HL-60/S4 treated with retinoic acid at 250 ng/mL for 4 days and 3 days (cell line): Measurements from ENCODE around the gene TGFBR1.

Experiments used
- in situ Hi-C: fragments of 300-500 bp; cut with MboI; formaldehyde crosslinking; loops from 2 replicates; pipeline ENCODE4 v1.7.0; 2022; ENCODE audit warnings: low sequenced_read_pairs

The TGFBR1 gene

DNA sequence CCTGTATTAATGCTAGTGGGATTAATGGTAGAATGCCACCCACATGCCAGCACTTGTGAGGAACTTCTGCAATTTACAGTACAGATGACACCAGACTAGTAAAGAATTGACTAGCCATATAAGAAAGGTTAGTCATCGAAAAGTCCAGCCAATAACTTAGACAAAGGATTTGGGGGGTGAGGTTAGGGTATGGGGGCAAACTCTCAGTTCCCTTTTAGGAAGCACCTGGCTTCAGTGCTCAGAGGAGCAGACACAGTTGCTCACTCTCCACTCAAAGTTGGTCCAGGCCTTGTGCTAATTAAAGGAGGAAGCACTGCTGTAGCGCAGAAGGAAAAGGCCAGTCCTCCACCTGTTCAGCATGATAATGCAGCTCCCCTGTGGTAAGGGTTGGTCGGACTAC is 25.2 kb downstream of the TGFBR1 start:
- in situ Hi-C loops, result no loop called here

DNA sequence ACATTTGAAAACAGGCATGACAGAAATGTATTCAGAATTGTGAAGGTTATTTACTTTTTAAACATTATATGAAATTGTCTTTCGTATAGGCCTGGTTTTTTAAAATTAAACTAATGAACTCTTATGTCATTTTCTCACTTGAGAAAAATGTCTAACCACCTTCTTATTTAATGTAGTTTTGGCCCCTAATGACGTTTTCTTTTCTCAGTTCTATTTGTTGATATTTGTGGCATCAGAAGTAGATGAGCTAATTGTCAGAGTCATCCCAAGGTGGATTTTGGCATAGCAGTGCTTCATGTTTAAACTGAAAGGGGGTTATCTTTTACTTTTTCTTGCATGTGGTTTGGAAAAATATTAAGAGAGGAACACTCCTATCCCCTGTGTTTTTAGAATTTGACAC is 28.2 kb downstream of the TGFBR1 start:
- in situ Hi-C loops, result no loop called here

- in situ Hi-C loops, result no loop called here
Observed at GRCh38 chr9:99134893-99135341, 30.0 kb downstream of the TGFBR1 start.

GRCh38 chr9:99135456-99135855 is 30.5 kb downstream of the TGFBR1 start:
- in situ Hi-C loops, result no loop called here

DNA sequence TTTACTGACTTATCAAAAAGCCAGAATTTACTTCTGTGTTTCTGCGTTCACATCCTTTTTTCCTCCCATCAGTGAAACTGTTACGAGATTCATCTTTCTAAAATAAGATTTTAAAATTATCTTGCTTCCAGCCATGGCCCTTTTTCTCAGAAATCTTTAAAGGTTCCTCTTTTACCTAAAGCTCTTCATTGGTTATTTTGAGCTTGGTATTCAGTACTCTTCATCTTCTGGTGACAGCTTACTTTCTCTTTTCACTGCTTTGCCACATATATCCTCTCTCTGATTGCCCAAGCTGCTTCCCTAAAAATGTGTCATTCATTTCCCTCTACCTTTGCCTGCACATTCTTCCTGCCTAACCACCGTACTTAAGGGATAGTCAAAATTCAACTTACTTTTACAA is 32.3 kb downstream of the TGFBR1 start:
- in situ Hi-C loops, result no loop called here

GRCh38 chr9:99137891-99138290 is 33.0 kb downstream of the TGFBR1 start:
- in situ Hi-C loops, result no loop called here

GRCh38 chr9:99138424-99139284 is 33.7 kb downstream of the TGFBR1 start:
- in situ Hi-C loops, result no loop called here

DNA sequence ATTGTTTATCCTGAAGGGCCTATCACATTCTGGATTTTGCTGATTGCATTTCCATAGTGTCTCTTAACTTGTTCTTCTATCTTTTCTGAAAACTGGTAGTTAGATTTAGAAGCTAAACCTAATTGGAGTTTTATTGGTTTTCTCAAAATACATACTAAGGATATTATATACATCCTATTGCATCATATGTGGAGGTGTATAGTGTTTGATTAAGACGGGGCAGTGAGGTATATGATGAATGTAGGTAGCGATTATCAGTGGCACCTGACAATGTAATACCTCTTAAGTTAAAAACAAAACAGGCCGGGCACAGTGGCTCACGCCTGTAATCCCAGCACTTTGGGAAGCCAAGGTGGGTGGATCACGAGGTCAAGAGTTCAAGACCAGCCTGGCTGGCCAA is 35.0 kb downstream of the TGFBR1 start:
- in situ Hi-C loops, result loop anchor here (10.0 kb wide), 2 partner anchors 145 to 285 kb away; no protein-coding TSS in a partner anchor

GRCh38 chr9:99140685-99141314 is 35.9 kb downstream of the TGFBR1 start:
- in situ Hi-C loops, result loop anchor here (10.0 kb wide), 2 partner anchors 146 to 286 kb away; no protein-coding TSS in a partner anchor

GRCh38 chr9:99141849-99142248 is 36.9 kb downstream of the TGFBR1 start:
- in situ Hi-C loops, result loop anchor here (10.0 kb wide), 2 partner anchors 147 to 287 kb away; no protein-coding TSS in a partner anchor

- in situ Hi-C loops, result loop anchor here (10.0 kb wide), 2 partner anchors 147 to 287 kb away; no protein-coding TSS in a partner anchor
Observed at GRCh38 chr9:99142275-99142674, 37.4 kb downstream of the TGFBR1 start.

- in situ Hi-C loops, result loop anchor here (10.0 kb wide), 2 partner anchors 149 to 289 kb away; no protein-coding TSS in a partner anchor
Observed at GRCh38 chr9:99143655-99144054, 38.7 kb downstream of the TGFBR1 start.

- in situ Hi-C loops, result loop anchor here (10.0 kb wide), 2 partner anchors 150 to 290 kb away; no protein-coding TSS in a partner anchor
Observed at GRCh38 chr9:99144966-99145365, 40.1 kb downstream of the TGFBR1 start.

- in situ Hi-C loops, result loop anchor here (10.0 kb wide), 2 partner anchors 152 to 292 kb away; no protein-coding TSS in a partner anchor
Observed at GRCh38 chr9:99146574-99146973, 41.7 kb downstream of the TGFBR1 start.

DNA sequence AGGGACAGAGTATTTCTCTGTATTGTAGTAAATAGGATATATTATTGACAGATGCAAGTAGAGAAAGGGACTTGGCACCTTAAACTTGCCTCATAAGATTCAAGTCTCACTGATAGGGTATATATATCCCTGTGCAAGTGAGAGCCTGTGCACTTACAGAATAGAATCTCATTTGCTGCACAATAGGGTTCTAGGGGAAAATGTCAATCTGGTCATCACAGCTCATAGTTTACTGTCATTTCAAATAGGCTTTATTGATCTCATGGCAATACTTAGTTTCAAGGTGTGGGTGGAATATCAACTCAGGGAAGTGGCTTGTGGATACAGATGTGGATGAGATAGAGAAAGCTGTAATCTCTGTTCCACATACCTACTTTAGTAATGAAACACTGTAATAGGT is 42.3 kb downstream of the TGFBR1 start:
- in situ Hi-C loops, result loop anchor here (10.0 kb wide), 2 partner anchors 152 to 292 kb away; no protein-coding TSS in a partner anchor

DNA sequence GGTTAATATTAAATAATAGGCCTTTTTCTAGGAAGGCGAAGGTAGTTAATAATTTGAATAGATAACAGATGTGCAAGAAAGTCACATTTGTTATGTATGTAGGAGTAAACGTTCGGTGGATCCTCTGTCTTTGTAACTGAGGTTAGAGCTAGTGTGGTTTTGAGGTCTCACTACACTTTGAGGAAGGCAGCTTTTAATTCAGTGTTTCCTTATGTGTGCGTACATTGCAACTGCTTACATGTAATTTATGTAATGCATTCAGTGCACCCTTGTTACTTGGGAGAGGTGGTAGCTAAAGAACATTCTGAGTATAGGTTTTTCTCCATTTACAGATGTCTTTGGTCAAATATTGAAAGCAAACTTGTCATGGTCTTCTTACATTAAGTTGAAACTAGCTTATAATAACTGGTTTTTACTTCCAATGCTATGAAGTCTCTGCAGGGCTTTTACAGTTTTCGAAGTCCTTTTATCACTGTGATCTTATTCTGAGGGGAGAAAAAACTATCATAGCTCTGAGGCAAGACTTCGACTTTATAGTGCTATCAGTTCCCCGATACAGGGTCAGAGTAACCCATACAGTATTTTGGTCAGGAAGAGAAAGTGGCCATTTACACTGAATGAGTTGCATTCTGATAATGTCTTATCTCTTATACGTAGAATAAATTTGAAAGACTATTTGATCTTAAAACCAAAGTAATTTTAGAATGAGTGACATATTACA is 45.7 kb downstream of the TGFBR1 start:
- in situ Hi-C loops, result no loop called here

DNA sequence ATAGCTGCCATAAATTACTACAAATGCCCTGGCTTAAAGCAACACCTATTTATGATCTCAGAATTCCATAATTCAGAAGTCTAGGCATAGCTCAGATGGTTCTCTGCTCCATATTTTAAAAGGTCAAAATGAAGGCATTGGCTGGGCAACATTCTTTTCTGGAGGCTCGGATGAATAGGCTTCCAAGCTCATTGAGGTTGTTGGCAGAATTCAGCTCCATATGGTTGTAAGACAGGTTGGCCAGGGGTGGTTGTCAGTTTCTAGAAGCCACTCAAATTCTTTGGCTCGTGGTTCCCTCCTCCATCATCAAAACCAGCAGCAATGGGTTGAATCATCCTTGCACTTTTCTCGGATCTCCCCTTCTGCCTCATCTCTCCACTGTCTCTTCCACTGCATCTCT is 49.4 kb downstream of the TGFBR1 start:
- in situ Hi-C loops, result no loop called here

DNA sequence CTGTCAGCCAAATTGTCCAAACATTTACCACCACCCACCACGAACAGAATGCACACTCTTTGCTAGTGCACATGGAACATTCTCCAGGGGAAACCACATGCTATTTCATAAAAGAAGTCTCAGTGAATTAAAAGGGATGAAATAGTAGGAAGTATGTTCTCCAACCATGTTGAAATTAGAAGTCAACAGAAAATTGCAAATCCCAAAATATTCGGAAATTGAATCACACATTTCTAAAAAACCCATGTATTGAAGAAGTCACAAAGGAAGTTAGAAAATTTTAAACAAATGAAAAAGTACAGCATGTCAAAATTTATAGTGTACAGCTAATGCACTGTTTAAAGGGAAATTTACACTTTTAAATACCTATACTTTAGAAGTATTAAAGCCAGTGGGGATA is 50.8 kb downstream of the TGFBR1 start:
- in situ Hi-C loops, result no loop called here

GRCh38 chr9:99158629-99159028 is 53.7 kb downstream of the TGFBR1 start:
- in situ Hi-C loops, result no loop called here

- in situ Hi-C loops, result no loop called here
Observed at GRCh38 chr9:99160173-99160572, 55.3 kb downstream of the TGFBR1 start.

DNA sequence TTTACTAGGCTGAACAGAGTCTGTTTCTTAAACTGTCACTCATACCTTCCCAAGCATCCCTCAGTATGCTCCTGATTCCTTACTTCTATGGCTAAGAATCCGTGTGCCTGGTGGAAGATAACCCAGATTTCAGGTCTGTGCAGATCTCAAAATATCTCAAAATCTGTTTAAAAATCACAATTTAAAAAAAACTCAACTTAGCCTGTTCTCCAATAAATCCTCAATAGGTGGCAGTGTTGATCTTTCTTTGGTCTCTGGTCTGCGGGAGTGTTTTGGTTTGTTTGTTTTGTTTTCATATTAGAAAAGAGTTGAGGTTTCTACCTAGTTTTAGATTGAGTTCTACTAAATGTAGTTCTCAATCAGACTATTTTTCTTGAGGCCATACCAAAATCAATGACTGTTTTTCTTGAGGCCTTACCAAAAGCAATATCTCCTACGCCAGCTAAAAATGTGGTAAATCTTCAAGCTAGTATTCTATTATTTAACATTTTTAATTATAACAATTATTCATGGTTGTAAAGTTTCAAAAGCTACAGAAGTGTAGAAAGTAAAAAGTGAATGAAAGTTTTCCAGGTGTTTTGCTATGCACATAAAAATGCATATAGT is 57.9 kb downstream of the TGFBR1 start:
- in situ Hi-C loops, result no loop called here
